NCI-H2081 treated with DMSO at 0.1 percent for 48 hours (cell line): ENCODE measurements around the gene PPP1R9B.

Experiments
- DNase-seq: peaks from one replicate; lab custom pipeline; 2025; lab: John Stamatoyannopoulos, UW

The PPP1R9B gene

DNA sequence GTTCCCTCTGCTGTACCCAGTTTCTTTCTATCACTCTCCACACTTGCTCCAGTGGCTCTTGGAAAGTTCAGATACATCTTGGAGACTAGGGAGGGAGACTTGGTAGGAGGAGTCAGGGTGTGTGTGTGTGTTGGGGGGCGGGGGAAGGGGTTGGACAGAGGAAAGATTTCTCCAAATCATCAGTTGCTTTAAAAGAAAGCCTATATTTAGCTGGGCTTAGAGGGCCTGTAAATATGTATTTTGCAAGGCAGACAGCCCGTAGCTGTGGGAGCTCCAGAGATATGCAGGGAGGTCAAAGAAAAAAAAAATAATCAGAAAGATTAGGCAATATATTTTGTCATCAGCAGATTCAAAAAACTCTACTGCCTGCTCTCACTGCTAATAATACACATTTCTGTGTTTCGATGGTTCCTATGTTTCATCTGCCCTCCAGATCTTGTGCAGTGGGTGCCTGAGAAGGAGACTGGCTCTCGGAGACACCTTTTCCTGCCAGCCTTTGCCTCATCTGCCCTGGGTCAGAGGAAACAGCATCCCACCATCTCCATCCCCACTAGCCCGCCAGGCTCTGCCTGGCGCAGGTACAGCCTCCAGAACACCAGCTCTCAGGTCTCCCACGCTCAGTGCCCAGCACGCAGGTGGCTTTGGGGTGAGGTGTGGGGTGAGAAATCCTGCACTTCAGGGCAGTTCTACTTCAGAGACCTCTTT lies 4.8 kb upstream of the PPP1R9B start:
- DNase-seq: no peak

DNA sequence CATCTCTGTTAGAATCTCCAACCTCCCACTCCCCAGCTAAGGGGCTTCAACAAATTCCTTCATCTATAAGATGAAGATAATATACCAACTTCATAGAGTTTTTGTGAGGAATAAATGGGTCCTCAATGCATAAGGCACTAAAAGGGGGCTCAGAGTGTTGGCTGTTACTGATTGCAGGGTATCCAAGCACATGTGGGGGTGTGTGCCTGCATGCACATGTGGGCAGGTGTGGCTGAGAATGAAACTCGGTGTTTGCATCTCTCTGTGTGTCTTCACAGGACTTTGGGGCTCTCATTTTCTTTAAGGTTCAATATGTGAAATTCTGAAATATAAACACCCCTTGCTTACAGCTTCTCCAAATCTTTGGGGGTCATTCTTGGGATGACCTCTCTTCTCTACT lies 4.1 kb upstream of the PPP1R9B start:
- no peak for DNase-seq

DNA sequence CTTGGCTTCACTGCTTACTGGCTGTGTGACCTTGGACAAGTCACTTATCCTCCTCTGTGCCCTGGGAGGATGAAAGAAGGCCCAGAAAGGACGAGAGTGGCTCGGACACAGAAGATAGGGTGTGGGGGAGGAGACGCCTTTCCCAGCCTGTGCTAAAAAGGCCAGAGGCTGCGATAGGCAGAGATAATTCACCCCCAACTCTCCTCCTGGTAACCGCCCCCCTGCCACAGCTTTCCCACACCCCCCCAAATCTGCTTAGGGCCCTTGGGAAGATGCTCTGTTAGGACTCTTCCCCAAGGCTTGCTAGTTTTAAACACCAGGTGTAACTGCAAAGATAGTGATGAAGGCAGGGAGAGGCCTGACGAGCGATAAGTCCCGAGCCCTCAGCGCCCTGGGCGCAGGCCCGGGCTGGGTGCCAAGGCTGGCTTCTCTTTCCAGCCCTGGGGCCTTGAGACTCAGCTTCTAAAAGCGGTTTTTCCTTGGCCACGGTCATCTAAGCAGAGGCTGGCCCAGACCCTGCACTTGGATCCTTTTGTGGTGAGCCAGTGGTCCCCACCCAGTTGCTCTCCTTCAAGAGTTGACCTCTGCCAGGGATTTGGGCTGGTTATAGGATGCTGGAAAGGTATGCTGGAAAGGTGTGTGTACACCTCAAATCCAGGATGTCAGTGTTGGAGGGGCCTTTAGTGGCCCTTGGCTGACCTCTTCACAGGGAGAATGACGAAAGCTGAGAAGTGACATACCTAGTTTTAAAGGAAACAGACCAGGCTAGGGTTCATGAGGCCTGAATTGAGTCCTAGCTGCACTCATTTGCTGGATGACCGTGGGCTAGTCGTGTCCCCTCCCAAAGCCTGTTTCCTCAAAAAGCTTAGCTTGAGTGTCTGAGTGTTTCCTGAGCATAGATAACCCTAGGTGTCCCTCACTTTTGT lies 3.4 kb upstream of the PPP1R9B start:
- no peak for DNase-seq

DNA sequence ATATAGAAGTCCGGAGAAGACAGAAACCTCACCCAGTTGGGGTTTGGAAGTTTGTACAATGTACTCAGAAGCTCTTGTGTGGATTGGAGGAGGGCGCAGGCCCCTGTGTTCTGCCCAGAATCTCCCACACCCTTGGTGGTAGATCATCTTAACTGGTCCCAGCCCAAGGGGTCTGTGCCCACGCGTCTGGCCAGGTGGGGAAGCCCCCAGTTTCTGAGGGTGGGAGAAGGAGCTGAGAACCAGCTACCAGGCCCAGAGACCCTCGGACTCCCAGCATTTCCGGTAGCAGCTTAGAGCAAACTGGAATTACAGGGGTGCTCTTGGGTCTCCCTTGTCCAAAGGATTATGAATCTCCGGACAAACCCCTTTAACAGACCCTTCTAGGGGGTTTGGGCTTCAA lies 2.3 kb upstream of the PPP1R9B start:
- no peak for DNase-seq

DNA sequence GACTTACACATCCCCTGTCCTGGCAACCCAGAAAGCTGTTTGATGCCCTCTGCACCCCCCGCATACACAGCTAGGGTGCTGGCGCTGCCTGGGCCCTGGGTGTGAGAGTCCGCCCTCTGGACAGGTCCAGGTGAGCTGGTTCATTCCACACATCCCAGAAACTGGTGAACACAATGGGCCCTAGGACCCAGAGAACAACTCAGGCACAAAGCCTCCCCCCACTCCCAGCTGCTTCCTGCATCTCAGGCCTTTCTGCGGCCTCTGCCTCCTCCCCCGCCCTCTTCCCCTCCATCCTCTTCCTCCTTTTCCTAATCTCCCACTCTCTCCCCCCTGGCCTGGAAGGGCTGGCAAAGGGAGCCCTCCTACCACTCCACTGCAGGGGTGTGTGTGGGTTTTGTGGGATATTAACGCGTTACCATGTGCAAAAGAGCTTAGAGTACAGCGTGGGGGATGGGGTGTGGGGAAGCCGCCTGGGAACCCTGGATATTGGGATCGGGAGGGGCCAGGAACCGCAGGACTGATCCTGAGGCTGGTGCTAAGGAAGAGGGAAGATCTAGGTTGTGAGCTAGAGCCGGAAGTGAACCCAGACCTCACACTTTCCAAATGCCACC lies 1.6 kb upstream of the PPP1R9B start:
- peak; percentile 65 for DNase-seq

DNA sequence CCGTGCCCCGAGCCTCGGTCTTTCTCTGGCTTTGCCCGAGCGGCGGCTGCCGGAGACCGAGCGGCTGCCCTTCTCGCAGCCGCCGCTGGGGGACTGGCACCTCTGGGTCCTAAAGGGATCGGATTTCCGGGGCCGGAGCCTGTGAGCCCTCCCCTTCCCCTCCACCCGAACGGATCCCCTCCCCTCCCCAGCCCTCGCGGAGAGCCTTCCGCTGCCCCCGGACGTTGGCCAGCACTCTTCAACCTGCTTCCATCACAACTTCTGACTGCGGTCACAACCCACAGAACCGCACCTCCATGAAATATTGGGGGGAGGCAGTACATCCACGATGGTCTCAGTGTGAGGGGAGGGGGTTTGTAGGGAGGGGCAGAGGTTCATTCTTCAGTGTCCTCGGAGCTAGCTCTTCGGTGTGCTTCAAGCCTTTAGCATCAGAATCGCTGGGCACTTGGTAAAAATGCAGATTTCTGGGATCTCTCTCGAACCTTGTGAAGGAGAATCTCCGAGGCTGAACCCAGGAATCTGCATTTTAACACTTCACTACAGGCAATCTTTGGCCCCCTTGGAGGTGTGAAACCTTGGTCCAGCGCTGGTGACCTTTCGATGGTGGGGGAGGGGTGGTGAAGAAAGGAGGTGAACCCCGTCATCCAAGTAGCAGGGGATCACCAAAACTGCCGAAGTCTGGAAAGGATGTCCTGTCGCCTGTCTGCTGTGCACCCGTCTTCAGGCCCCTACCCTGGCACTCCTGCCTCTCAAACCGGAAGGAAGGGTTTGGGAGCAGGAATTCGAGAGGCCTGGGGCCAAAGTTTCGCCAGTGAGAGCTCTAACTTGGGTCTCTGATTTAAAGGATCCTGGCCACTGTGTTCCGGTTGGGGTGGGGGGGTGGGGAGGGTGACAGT lies 812 bp upstream of the PPP1R9B start:
- peak; percentile 69 for DNase-seq

DNA sequence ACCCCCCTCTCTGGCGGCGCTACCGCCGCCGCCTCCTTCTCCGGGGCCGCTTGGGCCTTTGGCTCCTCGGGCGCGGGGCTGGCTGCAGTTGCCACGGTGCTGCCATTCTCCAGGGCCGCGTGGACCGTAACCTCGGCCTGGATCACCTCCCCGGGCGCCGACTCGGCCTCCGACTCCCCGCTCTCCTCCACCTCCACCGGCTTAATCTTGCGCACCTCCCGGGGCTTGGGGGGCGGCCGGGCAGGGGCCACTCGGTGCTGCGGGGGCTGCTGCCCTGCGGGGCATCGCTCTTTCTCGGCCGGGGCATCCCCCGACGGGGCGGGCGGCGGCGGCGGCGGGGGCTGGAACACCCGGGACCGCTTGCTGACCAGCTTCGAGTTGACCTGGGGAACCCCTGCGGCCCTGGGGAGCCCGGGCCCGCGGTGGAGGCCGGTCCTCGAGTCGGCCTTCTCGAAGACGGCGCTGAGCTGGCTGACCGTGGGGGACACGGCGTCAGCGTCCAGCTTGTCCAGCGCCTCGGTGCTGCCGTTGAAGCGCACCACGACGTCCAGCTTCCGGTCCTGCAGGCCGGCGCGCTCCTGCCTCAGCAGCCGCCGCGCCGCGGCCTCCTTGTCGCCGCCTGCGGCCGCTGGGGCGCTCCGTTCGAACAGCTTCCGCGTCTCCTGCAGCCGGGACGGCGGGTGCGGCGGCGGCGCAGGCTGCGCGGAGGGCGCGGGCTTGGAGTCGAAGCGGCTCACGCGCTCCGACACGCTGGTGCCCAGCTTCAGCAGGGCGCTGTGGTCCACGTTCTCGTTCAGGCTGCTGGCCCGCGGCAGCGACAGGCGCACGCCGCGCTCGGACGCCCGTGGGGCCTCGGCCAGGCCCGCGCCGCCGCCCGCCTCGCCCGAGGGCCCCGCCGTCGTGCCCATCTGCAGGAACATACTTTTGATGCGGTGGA lies 792 bp downstream of the PPP1R9B start:
- no peak for DNase-seq

DNA sequence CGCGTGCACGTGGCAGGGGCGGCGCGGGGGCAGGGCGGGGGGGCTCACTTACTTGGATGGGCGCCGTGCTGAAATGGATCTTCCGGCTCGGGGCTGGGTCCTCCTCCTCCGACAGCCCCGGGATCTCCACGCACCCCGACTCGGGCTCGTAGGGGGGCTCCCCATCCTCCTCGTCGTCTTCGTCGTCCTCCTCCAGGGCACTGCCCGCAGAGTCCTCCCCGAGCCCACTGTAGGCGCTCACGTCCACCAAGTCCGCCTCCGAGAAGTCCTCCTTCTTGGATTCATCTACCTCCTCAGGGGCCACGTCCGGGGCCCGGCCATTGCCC lies 1.4 kb downstream of the PPP1R9B start:
- no peak for DNase-seq

DNA sequence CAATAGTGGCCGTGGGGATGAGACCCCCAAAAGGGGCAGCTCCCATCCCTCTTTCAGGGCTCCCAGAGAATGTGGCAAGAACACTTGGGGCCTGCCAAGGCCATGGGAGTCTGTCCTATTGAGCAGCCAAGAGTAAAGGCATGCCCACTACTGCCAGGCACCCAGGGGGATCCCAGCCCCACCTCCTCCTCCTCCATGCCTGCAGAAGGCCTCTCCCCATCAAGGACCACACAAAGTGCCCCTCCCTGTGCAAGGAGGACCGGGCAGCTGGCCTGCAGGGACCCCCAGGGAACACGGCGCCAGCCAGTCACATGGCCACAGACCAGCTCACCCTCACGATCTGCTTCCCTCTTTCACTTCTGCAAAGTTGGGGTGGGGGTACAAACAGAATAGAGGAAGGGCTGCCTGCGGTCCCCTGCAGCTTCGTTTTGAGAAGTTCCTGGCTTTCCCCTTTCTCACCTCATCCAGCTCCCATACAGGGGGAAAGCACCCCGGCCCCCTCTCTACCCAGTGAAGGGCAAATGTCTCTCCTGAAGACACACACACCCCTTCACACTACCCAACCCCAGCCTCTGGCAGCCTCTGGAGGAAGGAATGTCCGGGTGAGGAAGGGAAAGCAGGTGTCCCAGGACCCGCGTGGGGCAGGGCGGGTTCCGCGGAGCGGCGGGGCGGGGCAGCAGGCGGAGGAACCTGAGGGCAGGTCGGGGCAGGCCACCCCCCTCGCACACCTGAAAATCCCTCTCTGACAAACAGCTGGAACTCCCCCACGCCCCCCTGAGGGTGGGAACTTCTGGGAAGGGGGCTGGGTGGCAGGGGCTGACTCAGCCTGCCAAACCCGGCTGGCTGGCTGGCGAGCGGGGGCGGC lies 2.0 kb downstream of the PPP1R9B start:
- DNase-seq: no peak

DNA sequence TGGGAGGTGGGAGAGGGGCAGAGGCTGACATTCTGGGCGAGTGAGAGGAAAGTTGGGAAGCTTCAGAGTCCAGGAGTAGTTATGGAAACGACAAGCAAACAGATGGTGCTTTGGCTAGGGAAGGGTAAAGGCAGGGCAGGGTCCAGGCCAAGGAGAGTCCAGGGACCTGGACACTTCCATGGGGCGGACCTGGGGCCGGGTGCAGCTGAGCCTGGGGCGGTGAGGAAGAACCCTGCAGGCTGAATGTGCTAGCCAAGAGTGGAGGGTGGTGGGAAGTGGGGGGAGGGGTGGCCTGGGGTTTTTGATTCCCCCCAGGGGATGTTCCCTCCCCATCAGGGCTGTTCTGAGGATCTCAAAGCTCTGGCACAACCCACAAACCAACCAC lies 2.6 kb downstream of the PPP1R9B start:
- DNase-seq: no peak

DNA sequence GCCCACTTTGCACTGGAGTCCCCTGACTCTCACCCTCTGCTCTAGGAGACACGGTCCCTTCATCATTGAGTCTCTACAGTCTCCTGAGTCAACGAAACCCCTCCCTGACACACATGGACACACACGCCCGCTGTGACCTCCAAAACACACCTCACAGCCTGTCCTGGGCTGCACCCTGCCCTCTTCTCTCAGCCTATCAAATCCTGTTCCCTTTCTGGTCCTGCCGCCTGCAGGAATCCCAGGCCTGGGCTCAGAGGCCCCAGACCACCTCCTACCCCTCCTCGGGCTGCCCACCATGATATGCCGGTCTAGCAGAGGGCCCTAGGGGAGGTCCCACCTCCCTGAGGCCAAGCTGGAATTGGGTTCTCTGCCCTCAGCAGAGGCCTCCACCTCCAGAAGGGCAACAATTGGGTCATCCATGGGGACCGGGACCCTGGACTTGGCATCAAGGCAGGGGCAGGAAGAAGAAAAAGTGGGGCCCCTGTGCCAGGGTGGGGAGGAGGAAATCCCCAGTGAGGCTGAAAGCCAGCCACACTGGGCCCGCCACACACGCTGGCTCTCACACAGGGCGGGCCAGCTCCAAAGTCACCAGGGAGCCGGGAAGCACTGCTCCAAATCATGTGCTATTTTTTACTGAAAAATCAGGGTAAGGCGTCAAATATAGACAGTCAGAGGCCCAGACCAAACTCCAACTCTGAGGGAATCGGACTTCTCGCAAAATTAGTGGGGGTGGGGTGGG lies 3.4 kb downstream of the PPP1R9B start:
- DNase-seq: no peak

DNA sequence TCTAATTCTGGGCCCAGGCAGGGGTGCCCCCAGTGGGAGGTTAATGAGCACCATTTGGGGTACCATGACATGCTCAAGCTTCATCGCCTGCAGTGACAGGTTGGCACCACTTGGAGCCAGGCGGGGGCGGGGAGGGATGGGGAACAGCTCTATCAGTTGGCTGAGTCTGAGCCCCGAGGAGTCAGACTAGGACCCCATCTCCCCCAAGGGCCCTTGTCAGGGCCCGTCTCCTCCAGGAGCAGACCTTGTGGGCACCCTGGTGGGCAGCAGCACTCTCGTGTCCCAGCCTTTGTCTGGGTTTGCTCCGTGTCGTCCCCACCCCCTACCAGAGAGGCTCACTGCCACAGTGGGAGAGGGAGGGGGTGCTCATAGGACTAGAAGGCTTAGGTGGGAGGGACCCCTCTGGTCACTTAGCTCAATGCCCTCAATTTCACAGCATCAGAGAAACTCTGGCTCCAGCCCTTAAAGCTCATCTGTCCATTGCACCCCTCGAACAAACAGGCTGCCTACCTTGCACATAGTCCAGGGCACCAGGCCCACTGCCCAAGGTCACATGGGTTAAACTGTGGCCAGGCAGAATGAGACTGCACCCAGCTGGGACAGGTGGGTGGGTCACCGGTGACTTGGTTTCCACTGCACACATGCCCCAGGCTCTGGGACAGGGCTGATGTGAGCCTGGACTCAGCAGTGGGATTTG lies 4.1 kb downstream of the PPP1R9B start:
- no peak for DNase-seq

DNA sequence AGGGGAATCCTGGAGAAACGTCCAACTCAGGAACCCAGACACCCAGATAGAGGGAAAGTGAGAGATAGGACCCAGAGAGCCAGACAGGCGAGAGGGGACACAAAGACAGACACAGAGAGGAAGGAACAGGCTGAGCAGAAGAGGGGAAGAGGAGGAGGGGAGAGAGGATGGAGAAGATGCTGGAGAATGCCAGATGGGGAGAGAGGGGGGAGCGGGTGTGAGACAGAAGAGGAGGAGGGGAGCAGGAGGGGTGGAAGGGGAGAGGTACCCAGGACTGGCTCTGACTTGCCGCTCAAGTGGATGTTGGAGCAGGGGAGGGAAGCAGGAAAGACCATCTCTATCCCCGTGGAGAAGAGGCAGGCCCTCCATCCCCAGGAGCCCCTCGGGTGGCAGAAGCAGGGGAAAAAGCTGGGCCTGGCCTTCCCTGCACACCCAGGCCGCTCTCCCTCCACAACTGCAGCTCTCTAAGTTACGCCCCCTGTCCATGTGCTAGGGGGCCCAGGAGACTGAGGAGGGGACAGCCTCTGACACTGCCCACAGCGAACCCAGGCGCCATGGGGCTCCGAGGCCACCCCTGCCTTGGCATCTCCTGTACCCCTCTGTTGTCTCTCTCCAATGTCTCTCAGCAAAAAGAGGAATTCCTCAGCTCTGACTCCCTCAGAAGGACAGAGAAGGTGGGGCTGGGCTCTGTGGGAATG lies 4.8 kb downstream of the PPP1R9B start:
- DNase-seq: no peak

DNA sequence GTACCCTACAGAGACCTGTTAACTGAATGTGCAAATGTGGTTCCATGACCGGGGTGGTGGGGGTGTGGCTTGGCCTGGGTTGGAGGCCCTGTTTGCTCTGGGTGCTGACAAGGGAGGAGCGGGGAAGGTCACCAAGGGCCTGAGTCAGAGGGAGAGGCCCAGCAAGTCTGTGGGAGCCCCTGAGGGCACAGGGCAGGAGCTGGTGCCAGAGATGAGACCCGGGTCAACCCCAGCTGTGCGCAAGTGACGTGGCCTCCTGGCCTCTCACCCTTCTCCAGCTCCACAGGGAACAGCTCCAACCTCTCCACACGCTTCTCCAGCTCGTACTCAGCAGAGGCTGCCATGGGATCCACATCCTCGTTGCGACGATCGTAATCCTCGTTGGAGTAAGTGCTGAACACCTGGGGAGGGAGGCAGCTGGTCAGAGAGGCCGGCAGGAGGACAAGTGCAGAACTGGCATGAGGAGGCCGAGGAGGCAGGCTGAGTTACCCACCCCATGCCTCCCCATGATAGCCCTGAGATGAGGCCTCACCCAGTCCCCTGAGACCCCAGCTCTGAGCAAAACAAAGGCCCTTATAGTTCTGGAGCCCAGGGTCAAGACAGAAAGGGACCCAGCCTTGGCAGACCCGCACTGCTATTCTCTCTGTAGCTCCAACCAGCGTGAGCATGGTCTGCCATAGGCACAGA lies 5.5 kb downstream of the PPP1R9B start:
- no peak for DNase-seq

DNA sequence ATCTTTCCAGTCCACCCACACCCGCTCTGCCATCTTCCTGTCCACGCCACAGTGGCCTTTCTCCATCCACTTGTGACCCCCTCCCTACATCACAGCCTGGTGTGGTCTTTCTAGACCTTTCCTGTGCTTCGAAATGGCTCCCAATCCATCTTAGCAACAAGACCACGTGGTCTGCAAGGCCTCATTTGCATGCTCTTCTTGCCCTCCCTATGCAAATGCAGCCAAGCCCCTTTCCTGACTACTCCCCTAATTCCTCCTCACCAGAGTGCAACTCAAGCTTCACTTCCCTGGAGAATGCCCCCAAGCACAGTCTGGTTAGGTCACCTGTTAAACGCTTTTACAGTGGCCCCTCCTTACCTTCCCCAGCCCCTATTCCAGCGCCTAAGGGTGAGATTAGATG lies 6.1 kb downstream of the PPP1R9B start:
- no peak for DNase-seq

DNA sequence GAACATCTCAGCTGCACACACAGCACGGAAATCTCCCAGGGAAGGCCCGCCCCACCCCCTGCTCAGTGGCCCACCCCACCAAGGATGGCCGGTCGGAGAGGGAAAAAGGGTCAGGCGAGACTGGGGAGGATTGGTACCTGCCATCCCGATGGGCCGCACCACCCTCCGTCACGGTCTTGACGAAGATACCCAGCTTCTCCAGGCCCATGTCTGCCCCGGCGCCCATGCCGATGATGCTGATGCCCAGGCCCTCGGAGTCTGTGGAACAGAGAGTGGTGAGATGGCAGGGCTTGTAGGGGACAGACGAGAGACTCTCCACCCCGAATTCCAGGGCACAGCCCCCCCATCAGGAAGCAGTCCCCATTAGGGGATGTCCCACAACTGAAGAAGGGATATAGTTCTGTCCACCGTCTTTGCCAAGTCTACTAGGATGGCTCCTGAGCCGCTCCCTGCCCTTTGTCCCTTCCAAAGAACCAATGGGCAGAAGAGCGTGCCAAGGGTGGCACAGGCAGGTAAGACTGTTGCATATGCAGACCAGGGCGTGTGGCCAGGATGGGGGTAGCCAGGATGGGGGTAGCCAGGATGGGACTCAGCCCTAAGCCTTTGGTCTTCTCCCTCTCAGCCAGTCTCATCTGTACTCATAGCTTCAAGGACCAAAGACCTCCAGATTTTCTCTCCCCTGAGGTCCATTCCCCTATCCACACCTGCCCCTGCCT lies 6.9 kb downstream of the PPP1R9B start:
- DNase-seq: no peak

DNA sequence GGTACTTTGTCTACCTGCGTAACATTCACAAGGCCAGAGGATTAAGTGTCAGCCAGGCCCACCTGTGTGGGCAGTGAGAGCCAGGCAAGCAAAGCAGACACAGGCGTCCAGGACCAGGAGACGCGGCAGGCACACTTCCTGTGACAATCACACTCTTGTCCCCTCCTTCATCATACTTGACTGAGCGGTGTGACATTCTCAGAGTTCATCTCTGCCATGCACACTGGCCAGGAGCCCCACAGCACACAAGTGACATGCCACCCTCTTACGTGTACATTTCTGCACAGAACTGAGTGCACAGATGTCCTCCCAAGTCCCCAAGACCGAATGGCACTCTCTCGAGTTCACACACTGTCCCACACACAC lies 8.7 kb downstream of the PPP1R9B start:
- no peak for DNase-seq
